ENCODE data around the gene ANGEL1.

ANGEL1 gene

DNA sequence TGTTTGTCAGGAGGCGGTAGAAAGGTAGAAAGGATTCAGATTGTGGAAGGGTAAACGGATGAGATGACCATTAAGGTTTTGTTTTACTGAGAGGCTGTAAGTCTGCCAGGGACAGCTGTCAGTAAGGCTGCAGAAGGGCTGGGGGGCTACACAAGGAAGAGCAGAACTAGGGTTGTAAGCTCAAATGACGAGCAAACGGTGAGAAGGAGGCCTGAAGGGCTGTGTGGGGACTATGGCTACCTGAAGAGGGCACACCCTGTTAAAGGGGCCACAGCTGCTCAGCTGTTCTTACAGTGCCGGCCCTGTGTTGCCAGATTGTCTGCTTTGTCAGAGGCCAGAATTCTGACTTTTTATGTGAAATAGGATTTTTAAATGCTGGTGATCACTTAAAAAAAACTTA is 32.3 kb downstream of the ANGEL1 start:
- DNase-seq (ENCODE audit: low read depth in 1 of 2, low spot score in 1 of 2) = no peak

DNA sequence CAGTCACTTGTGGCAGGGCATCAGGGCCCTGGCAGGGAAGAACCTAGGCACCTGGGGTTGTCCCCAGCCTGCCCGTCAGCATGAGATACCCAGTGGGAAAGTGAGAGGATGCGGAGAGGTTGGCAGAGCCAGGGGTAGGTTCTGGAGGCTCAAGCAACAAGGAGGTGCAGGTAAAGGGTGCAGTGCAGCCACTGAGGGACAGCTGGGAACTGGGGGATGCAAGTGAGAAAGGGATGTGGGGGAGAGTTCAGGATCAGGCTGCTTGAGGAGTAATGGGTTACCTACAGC is 32.7 kb downstream of the ANGEL1 start:
- no peak for DNase-seq (ENCODE audit: low read depth in 1 of 2, low spot score in 1 of 2)

DNA sequence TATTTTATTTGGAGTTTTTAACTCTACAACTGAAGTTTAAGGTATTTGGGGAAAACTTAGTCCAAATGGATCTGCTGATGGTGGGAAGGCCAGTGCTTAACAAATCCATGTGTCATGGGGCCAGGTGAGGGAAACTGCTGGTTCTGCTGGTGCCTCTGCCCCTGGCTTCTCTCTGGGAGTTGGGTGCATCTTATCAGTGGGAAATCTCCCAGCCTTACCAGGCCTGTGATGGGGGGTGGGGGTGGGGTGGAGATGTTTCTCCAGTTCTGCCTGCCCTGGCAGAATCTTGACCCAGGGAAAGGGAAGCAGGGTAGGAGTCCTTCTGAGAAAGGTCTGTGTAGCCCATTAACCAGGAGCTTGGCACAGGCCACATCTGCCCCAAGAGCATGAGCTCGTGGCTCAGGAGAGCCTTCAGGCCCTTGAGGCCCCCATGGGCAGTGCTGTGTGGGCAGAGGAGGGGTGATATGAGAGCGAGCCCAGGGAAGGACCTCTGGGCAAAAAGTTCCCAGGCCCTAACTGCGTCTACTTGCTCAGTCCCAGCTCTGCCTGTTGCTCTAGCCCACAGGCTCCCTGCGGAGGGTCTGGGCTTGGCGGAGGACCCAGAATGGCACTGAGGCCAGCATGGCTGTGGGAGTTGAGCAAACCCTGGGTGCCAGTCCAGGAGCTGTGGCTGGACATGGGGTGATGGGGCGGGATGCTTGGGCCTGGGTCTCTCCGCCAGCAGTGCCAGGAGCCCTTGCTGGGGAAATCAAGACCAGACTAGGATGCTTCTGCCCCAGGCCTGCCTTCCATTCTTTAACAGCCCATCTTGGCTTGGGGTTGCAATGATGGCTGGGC is 33.2 kb downstream of the ANGEL1 start:
- no peak for DNase-seq (ENCODE audit: low read depth in 1 of 2, low spot score in 1 of 2)

DNA sequence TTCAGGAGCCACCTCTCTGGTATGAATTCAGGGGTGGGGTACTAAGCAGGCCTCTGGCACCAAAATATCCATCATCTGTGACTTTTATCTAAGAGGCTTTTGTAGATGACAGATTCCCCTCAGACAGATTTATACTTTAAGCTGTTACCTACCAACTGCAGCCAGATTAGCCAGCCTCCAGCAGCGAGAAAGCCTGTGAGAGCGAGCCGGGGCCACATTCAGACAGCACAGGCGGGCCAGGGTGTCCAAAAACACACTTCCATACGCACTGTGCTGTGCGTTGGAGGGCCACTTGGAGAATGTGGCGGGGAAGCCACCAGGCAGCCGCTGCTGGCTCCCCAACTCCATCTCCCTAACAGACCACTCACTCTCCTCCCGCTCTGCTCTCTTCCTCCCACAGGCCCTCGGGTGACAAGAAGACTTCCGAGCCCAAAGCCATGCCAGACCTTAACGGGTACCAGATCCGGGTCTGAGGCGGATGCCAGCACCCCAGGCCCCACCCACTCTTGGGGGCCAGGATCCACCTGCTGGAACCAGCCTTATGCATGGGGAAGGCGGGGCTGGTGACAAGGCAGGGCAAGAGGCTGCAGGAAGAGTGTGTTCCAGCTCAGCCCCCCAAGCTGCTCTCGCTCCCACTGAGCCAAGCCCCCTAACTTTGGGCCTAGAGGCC is 34.0 kb downstream of the ANGEL1 start:
- DNase-seq (ENCODE audit: low read depth in 1 of 2, low spot score in 1 of 2) = no peak

DNA sequence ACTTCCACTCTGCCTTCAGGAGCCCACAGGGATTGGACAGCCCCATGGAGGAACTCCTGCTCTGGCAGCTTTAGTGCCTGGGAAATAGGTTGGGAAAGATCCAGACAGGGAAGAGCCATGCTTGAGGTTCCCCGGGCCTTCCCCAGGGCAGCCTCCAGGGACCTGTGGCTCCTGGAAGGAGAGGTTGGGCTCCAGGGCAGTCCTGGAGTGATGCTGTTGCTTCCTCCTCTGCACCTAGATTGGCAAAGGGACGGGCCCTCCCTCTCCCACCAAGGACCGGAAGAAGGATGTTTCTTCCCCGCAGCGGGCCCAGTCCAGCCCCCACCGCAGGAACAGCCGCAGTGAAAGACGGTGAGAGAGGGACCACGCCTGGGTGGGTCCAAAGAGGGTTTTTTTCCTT is 35.0 kb downstream of the ANGEL1 start:
- no peak for DNase-seq (ENCODE audit: low read depth in 1 of 2, low spot score in 1 of 2)

- DNase-seq (ENCODE audit: low read depth in 1 of 2, low spot score in 1 of 2) = no peak
Measured at GRCh38 chr14:76776428-76777251, 36.0 kb downstream of the ANGEL1 start.

DNA sequence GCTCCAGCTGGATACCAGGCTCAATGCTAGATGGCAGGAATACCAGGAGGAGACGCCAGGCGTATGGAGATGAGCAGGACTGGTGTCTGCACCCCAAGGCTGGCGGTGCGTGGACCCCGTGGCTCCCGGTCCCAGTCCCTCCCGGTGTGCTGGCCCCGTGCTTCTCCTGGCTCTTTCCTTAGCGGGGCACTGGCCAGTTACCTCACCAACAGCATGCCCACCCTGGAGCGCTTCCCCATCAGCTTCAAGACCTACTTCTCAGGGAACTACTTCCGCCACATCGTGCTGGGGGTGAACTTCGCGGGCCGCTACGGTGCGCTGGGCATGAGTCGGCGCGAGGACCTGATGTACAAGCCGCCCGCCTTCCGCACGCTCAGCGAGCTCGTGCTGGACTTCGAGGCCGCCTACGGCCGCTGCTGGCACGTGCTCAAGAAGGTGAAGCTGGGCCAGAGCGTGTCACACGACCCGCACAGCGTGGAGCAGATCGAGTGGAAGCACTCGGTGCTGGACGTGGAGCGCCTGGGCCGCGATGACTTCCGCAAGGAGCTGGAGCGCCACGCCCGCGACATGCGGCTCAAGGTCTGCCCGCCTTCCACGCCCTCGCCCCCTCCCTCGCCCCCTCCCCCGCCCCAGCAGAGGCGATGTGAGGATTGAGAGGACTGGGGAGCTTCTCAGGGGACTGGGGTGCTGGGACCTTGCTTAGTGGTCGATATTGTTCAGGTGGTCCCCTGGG is 36.8 kb downstream of the ANGEL1 start:
- DNase-seq (ENCODE audit: low read depth in 1 of 2, low spot score in 1 of 2) = no peak

- DNase-seq (ENCODE audit: low read depth in 1 of 2, low spot score in 1 of 2) = no peak
Measured at GRCh38 chr14:76774821-76775694, 37.6 kb downstream of the ANGEL1 start.

DNA sequence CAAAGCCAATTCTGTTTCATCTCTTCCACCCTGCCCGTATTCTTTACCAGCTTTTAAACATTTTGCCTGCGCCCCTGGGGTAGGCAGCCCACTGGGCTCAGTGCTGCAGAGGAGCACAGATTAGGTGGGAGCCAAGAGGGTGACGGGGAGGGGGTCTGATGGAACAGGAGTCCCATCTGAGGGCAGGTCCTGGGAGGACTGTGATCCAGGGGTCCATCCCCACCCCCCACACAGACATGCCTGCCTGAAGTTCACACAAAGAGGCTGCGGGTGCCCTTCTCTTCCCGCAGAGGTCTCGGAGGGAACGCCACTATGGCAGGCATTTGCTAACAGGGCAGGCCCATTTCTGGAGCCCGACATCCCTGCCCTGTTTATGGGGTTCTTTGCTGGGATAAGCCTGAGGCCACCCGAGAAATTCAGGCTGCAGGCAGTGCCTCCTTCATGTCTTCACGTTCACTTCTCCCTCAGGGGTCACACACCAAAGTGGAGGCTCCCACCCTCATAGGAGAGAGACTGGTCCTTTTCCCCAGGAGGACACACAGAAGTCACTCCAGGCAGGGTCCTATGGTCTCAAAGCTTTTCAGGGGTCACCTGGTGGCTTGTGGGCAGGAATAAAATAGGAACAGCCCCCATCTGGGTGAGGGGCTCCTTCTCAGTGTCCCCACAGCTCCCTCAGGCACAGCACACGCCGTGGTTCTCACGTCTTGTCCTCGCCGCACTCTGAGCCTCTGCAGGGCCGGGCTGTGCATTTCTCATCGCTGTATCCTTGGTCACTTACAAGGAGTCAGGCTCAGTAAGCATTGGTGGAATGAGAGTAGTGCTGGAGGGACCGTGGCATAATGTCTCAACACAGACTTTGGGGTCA is 38.5 kb downstream of the ANGEL1 start:
- DNase-seq (ENCODE audit: low read depth in 1 of 2, low spot score in 1 of 2) = no peak

DNA sequence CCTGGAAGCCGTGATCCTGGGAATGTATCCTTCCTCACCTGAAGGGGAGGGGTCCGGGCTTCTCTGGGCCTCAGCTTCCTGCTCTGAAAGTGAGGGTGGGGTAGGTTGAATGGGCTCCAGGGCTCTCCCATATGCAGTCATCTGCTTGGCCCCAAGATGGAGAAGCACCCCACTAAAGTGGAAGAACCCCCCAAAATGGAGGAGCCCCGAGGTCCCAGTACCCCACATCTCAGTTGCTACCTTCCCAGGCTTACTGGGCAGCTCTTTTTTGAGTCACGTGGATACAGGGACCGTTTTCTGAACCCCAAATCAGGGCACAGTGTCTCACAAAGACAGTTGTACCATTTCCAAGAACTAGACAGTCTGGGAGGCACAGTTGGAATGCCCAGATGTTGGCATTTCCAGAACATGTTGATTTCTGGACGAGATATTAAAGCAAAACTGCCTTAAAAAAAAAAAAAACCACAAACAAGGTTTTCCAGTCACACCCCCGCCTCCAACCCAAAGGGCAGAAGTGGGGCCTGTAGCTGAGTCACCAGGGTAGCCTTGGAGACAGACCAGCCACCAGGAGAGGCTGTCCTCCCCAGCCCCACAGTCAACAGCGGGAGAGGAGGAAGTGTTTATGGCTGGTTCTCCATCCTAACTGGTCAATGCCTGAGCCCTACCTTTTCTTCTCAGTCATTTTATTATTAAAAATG is 39.3 kb downstream of the ANGEL1 start:
- no peak for DNase-seq (ENCODE audit: low read depth in 1 of 2, low spot score in 1 of 2)

DNA sequence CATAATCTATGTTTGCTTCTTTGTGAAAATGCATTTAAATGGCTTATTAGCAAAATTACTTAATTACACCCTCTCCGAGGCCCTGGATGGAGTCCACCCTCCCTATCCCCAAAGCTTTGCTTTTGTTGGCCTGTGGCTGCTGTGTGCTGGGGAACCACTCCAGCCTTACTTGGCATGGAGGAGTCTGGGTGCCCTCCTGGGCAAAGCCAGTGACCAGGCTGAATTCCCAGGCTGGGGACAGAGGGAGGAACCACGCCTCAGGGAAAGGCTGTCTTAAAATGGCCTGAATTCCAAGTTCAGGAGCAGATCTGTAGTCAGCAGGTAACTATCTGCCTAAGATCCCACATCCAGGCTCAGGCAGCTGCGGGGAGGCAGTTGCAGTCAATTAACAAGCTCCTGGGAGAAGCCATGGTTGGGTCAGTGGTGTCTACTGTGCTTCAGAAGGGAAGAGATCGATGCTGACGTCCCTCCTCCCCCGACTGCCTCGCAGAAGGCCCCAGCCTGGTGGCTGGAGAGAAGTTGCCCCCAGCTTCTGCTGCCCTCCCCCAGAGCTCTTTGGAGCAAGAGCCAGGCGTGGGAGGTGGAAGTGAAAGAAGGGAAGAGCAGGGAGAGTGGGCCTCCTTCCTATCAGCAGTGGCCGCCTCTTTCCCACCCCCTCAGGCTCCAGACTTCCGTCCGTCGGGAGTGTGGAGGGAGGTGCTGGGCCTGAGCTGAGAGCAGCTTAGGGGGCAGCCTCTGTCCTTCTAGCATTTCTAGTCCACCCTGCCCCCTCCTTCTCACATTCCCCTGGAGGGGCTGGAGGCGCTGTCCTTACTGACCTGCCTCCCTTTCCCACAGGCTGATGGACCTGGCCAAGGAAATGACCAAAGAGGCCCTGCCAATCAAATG is 40.1 kb downstream of the ANGEL1 start:
- no peak for DNase-seq (ENCODE audit: low read depth in 1 of 2, low spot score in 1 of 2)

GRCh38 chr14:76771437-76771980 is 41.2 kb downstream of the ANGEL1 start:
- no peak for DNase-seq (ENCODE audit: low read depth in 1 of 2, low spot score in 1 of 2)

GRCh38 chr14:76770521-76771436 is 41.9 kb downstream of the ANGEL1 start:
- DNase-seq (ENCODE audit: low read depth in 1 of 2, low spot score in 1 of 2) = no peak

DNA sequence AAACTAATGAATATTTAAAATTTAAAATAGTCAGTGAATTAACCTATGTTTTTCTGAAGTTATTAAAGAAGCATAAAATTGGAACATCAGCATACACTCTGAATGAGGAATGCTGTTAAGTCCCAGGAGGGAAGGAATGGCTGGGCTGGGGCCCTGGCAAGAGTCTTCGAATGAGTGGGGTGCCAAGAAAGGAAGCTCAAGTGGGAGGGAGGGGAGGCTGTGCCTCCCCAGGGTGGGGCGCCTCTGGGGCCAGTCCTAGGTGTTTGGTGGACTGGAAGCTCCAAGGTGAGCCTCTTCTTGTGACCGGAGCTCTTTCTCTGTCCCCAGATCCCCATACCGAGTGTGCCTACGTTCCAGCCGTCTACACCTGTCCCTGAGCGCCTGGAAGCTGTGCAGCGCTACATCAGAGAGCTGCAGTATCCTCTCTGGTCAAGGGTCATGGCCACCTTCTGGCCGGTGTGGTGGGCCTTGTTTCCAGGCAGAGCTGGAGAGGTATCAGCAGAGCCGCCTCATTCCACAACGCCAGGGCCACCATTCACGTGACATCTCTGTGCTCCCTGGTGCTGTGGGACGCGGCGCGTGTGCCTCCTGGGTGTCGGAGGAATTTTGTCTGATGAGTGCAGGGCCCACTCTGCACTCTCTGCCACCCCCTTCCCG is 42.9 kb downstream of the ANGEL1 start:
- no peak for DNase-seq (ENCODE audit: low read depth in 1 of 2, low spot score in 1 of 2)

- no peak for DNase-seq (ENCODE audit: low read depth in 1 of 2, low spot score in 1 of 2)
Measured at GRCh38 chr14:76768671-76769500, 43.8 kb downstream of the ANGEL1 start.

Data from stimulated activated CD4-positive, alpha-beta T cell treated with anti-CD3 and anti-CD28 coated beads, Interleukin-15, amount 100 ng/mL, for 1 hour (primary cell).